Measurements from ENCODE around the gene MARCHF11. TPM values are rescaled to one million over a fixed set of nuclear protein-coding genes. Genes with fewer than 3 reads are reported as not detected.

Gene MARCHF11, protein sequence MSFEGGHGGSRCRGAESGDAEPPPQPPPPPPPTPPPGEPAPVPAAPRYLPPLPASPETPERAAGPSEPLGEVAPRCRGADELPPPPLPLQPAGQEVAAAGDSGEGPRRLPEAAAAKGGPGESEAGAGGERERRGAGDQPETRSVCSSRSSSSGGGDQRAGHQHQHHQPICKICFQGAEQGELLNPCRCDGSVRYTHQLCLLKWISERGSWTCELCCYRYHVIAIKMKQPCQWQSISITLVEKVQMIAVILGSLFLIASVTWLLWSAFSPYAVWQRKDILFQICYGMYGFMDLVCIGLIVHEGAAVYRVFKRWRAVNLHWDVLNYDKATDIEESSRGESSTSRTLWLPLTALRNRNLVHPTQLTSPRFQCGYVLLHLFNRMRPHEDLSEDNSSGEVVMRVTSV
- polyA plus RNA-seq (ENCODE audit: insufficient read length in 3 of 3) = 1 to 10 TPM; 3.6 to 4.5 (median 3.9) TPM
- long read RNA-seq, donor 1 = 0 reads
- long read RNA-seq, donor 2, partial matches to known transcripts = 0 of 1 reads
- long read RNA-seq, donor 2, other reads (novel, unspliced or antisense) = 0 of 1 reads
- long read RNA-seq, donor 3, partial matches to known transcripts = 0 of 1 reads
- long read RNA-seq, donor 3, other reads (novel, unspliced or antisense) = 0 of 1 reads
- long read RNA-seq, donor 4 = 0 reads
- long read RNA-seq, donor 5 = 0 reads
- long read RNA-seq, donor 6 = 0 reads
- long read RNA-seq, donor 7 = 0 reads
- long read RNA-seq, donor 8 = 0 reads
- long read RNA-seq, donor 9, partial matches to known transcripts = 0 of 2 reads
- long read RNA-seq, donor 9, other reads (novel, unspliced or antisense) = 0 of 2 reads
- long read RNA-seq, donor 10, partial matches to known transcripts = 0 of 1 reads
- long read RNA-seq, donor 10, other reads (novel, unspliced or antisense) = 0 of 1 reads
- long read RNA-seq, donor 11 = 0 reads
- long read RNA-seq, donor 12, partial matches to known transcripts = 0 of 2 reads
- long read RNA-seq, donor 12, other reads (novel, unspliced or antisense) = 0 of 2 reads
- long read RNA-seq, donor 13 = 0 reads
- long read RNA-seq, donor 14 = 0 reads
- long read RNA-seq, donor 15 = 0 reads
- long read RNA-seq, donor 16 = 0 reads

DNA sequence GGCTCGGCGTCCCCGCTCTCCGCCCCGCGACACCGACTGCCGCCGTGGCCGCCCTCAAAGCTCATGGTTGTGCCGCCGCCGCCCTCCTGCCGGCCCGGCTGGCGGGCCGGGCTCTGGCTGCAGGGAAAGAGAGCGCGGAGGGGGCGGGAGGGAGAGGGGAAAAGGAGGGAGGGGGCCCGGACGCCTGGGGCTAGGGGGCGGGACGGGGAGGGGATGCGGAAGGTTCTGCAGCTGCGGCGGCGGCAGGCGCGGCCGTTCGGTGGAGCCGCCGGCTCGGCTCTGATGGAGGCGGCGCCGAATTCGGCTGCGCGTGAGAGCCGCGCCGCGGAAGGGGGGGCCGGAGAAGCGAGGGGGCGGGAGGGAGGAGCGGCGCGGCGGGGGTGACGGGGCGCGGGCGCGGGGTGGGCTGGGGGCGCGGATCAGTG is at the start of gene MARCHF11:
Gene MARCHF11 (minus strand): TSS at position 281 of the 425 bp plus-strand sequence. CDS start 216 bp downstream, at position 65.
- DNase-seq = peak; percentile 15

DNA sequence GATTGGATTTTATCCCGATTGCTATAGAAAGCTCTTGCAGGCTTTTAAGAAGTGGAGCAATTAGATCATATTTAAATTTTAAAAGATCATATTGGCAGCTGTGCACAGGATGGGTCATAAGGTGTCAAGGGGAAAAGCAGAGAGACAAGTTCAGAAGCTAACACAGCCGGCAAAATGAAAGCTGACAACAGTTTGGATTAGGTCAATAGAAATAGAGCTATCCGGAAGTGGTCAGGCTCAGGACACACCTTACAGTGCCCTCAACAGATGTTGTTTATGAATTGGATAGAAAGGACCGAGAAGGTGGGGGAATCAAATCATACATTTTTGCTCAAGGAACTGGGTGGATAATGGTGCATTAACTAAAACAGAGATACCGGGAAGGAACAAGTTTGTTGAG is 46.3 kb upstream of the MARCHF11 start:
- DNase-seq = no peak

DNA sequence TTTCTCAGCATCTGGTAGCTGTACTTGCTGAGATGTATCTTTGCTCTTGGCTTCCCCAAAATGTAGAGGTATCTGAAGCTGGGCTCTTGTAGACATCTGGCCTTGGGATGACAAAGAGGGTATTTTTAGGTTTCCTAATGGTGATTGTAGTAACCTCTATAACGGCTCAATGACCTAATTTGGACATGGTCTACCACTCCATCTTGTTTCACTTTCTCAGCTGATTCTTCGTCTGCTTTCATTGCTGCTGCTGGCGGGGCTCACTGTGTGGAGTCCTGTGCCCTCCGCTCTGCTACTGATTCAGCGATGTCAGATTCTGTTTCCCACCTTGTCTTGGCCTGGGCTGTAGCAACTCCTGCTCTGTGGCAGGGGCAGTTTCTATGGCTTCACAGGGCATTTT is 12.7 kb upstream of the MARCHF11 start:
- DNase-seq = no peak

DNA sequence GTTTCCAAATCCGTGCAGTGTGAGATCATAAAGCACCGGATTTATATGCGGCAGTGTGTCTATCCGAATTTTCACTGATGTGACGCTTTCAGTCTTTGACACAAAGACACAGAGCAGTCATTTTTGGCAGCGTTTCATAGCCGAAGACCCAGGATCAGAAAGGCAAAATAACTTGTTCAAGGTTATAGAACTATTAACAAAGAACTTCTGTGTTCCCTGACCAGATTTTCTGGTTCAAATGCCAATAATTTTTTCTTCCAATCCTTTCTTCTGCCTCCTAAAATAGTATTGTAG is 1.1 kb upstream of the MARCHF11 start:
- no peak for DNase-seq

DNA sequence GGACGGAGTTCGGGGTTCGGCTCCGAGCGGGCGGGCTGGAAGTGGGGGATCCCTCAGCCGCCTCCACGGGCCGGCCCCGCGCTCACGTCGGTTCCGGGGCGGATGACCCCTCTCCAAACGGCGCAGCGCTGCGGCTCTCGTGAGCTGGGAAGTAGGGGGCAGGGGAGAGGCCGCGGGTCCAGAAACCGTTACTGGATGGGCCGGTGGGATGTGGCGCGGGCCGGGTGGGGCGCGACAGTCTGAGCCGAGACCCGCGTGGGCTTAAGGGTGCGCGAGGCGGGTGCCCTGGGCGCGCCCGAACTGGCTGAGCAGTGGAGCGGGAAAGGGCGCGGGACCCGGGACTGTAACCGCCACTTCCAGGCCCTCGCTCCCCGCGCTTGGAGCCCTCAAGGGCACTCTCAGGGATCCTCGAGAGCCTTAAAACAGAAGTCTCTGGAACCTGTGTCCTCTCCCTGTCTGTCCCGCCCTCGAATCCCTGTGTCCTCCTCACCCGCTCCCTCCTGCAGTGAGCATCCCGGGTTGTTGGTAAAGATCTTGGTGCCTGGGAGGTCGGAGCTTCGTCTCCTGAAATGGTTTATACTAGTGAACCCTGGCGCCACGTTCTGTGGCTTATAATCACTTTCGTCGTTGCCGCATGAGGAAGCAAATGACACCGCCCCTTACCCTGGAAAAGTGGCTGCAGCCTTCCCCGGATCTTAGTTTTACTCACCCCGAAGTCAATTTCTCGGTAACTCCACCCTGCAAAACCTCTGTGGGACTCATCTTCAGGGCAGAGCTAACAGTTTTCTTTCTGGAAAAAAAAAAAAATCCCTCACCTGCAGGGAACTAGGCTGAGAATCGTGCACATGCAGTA is 571 bp upstream of the MARCHF11 start:
- no peak for DNase-seq

DNA sequence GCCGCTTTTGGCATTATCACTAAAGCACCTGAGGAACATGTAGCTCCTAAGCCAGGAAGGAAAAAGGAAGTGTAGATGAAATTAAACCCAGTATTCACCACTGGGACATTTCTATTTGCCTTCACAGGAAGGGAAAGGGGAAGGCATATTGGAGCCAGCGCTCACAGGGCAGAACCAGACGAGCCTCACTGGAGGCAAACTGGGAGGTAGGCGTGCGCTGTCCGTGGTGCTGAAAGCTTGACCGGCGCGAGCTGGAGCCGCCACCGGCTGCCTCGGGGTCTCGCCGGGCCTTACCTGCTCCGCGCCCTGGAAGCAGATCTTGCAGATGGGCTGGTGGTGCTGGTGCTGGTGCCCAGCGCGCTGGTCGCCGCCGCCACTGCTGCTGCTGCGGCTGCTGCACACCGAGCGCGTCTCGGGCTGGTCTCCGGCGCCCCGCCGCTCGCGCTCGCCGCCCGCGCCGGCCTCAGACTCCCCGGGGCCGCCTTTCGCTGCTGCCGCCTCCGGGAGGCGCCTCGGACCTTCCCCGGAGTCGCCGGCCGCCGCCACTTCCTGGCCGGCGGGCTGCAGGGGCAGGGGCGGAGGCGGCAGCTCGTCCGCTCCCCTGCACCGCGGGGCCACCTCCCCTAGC is 732 bp downstream of the MARCHF11 start:
- DNase-seq = peak; percentile 89

DNA sequence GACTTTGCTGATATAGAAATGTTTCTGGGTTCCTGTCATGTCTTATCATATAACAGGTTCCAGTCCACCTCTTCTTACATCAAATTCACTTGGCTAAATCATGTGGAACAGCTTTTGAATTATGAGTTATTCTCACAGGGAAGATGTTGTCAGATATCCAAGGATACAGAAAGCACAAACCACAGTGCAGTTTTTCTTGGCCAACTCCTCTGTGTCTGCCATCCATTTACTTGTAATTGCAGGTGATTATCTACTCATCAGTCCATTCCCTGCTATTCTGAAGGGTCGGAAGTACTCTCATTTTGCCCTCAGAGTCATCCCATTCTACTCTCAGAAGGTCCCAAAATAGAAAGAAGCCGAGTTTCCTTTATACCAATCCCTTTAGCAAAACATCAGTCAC is 10.0 kb downstream of the MARCHF11 start:
- no peak for DNase-seq

DNA sequence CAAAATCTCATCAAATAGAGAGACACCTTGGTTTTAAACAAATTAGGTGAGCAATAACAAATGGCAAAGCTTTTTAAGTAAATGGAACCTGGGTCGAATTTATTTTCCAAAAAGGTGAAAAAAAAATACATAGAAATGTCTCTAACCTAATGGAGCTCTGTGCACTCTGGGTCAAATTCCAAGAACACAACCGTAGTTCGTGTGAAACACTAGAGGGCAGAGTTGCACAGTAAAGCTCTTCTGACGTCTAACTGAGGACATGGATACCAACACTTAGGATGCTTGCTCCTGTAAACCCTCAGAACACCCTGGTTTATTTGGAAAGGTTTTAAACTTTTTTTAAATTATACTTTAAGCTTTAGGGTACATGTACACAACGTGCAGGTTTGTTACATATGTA is 18.9 kb downstream of the MARCHF11 start:
- peak; percentile 67 for DNase-seq

DNA sequence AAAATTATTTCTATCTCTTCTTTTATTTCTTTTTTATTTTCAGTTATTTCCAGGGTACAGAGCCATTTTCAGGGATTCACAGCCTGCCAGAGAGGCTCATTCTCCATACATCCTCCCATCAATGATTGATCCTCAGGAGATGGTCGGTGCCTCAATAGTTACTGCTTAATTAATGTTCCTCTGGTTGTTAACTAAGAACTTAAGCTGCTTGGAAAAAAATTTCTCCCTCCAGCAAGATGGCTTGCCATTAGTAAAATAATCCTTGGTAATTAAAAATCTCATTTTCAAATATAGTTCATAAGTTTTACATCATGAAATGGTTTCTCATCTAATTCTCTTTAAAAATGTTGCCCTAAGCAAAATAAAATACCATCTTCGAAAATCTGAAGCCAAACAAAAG is 20.0 kb downstream of the MARCHF11 start:
- DNase-seq = no peak

DNA sequence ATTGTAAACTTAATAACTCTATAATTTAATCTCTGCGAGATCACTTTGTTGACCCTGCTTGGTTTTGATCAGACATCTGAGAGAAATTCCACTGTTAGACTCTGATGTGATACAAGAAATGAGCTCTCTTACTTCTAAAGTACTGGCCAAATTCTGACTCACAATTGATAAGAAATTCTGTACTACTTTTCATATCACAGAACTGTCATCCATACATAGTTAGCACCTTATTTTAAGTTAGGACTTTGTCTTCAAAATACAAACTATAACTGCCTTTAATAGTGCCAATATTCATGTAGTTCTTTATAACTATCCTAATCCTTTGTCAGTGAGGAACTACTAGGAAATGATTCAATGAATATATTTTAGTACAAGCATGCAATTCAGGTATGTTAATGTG is 23.4 kb downstream of the MARCHF11 start:
- no peak for DNase-seq

DNA sequence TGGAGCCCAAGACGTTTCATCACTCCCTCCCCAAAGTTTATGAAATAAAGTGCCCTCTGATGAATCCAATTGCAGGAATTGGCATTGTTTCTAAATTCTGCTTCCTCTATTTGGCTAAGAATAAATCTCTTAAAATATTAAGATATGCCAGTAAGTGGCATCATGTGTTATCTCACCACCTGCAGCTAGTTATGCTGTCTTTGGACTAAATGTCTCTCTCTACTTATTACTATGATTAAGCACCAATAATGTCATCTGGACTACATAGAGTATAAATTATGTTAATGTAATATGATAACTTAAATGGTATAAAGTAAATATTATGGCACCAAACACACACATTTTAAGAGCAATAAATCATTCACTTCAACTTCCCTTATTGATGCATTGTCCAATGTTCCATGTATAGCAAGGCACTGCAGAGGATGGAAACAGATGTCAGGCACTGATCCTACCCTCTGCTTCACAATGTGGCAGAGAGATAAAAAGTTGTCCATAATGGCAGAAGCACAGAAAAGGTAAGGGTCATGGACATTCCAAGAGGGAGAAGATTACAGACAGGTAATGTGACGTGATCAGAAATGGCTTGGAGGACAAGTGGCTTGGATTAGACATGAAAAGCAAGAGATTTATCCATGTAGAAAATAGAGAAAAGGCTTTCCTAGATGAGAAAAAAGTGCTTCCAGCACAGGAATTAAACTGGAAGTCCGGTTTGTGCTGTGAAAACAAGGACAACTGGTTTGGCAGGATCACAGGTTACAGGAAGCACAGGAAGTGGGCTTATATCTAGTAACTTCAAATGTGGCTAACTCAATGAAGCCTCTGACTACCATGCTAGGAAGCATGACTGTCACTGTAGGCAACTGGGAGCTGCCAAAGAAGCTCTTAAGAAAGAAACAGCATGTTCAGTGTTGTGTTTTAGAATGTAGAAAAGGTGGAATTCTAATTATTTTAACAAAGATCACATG is 26.7 kb downstream of the MARCHF11 start:
- DNase-seq = no peak

DNA sequence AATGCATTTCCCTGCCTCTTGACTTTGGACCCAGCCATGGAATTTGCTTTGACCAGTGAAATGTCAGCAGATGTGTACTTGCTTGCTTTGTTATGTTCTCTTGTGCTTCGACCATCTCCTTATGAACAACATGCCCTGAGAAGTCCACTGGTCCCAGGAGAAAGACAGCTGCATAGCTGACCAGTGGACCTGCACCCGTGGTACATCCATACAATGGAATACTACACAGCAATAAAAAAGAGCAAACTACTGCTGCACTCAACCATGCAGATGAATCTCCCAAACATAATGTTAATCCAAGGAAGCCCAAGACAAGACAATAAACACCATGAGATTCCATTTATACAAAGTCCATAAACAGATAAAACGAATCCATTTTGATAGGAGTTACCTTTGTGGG is 30.0 kb downstream of the MARCHF11 start:
- DNase-seq = no peak

DNA sequence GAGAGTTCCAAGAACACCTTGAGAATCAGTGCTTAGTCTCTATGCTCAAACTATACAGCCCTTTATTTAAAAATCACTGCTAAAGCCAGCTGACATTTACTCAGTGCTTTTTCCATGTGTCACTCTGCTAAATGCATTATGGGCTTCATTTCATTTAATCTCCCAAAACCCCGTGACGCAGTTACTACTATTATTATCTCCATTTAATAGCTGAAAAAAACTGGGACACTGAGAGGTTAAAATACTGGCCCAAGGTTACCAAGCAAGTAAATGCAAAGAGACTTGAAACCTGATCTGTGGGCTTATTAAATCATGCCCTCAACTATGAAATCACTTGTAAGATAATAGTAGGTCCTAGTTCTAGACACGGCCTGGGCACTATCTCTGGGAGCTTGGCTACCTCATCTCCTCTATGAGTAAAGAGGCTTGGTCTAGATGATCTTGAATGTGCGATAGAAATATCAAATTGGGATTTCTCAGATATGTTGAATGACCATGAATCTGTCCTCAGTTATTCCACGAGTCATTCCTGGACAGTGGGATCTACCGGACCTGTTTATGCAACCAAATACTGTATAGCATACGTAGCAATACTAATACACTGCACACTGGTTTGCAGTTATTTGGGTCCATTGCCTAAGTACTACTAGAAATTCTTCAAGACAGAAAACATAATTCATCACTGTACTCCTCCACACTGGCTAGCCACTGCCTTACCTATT is 32.3 kb downstream of the MARCHF11 start:
- DNase-seq = no peak

DNA sequence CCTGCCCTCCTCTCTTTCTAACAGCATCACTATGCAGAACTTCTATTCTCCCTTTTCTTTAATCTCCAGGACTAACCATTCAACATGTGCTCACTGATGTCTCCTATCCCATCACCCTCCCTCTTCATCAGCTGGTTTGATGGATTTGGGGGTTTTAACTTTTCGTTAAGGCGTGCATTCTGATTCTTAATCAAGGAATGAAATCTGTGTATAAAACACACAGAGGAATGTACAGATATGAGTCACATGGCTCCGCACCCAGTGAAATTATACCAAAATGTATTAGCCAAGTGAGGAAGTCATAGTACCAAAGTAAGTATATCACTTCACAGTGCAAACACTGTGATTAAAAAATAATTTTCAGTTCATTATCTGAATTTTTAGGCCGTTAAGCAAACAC is 35.2 kb downstream of the MARCHF11 start:
- DNase-seq = no peak

DNA sequence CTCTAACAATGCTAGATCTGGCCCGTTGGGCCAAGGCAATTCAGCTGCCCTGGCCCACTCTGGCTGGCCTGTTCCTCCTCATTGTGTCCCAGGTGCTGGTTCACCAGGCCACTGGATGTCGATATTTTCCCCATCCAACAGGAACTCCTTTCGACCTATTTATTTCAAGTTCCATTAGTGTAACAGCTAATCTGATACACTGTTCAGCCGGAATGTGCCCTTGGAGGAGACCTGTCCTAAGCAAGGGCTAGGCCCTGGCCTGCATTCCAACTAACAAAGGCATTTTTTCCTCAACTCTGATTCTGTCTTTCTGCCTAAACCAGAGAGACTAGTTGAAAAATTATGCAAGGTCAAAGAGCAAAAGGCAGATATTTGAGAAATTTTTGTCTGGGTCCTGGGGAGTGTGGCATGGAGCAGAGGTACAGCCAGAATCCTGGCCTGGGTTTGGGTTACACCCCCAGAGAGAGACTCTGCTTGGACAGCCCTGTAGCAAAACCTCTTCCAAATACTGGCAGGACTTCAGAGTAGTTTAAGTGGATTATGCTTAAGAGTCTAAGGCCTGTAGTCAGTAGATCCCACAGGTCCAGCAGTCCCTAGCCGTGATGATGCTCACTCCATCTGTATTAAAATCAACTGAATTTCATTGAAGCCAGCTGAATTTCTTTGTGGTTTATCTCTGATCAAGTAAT is 36.1 kb downstream of the MARCHF11 start:
- DNase-seq = no peak

DNA sequence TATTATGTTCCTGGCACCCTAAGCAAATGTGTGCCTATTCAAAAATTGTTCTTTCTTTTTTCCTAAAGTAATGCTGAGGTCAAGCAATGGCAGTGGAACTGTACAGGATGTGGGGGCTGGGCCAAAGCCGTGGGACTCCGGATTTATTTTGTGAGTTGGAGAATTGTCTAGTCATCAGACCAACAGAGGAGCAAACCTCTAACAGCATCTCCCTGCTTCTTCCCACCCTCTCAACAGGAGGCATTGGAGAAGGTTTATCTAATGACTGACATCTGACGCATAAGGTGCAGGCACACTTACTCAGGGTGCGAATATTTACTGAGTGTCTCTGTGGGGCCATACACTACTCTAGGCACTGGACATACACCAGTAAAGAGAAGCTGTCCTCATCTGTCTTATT is 38.6 kb downstream of the MARCHF11 start:
- DNase-seq = no peak

DNA sequence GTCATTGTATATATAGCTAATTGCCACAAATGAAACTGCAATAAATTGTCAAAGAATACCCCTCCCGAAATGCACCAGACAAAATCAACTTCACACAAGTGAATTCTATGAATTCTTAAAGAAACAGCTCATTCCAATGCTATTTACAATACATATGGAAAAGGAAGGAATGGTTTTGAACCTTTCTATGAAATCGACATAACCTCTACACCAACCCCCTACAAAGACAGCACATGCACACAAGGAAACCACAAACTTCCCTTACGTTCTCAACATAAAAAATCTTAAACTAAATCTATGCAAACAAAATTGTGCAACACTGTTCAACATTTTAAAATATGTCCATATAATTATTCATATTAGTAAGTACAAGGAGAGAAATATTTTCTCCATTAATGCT is 39.2 kb downstream of the MARCHF11 start:
- DNase-seq = no peak

DNA sequence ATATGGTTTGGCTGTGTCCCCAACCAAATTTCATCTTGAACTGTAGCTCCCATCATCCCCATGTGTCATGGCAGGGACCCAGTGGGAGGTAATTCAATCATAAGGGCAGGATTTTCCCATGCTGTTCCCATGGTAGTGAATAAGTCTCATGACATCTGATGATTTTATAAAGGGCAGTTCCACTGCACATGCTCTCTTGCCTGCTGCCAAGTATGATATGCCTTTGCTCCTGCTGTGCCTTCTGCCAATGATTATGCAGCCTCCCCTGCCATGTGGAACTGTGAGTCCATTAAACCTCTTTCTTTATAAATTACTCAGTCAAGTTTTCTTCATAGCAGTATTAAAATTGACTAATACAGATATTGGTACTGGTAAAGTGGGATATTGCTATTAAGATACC is 42.4 kb downstream of the MARCHF11 start:
- DNase-seq = no peak

DNA sequence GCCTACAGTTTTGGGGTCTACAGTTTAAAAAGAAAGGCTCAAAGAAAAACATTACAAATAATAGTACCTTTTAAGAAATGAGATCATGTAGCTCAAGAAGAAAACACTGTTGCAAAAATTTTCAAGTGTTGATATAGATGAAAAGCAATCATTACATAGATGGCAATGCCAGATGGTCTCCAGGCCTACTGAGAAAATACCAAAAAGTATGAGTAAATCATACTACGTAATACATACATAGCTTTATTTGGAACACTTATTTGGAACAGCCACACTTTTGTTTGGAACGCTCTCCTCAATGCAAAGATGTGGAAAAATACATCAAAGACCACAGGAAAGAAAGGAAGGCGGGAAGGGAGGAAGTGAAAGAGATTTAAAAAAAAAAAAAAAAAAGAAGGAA is 44.1 kb downstream of the MARCHF11 start:
- DNase-seq = no peak
